GM10266 (cell line): Measurements from ENCODE around the gene CENPX.

ENCODE experiments used
- DNase-seq: peaks from one replicate; pipeline ENCODE4 v3.0.0; 2012; ENCODE audit errors: extremely low spot score
- TF ChIP-seq, protein P1 (sequence below): IDR thresholded peaks from 2 replicates; pipeline ENCODE4 v1.5.1; 2012; ENCODE audit warnings: mild to moderate bottlenecking, low read depth; ENCODE audit not compliant: control insufficient read depth, insufficient read depth; ENCODE audit errors: missing control alignments

Gene CENPX

GRCh38 chr17:82025401-82026107, 2.9 kb upstream of the CENPX start:
- no peak for DNase-seq
- TF ChIP-seq, protein P1, sequence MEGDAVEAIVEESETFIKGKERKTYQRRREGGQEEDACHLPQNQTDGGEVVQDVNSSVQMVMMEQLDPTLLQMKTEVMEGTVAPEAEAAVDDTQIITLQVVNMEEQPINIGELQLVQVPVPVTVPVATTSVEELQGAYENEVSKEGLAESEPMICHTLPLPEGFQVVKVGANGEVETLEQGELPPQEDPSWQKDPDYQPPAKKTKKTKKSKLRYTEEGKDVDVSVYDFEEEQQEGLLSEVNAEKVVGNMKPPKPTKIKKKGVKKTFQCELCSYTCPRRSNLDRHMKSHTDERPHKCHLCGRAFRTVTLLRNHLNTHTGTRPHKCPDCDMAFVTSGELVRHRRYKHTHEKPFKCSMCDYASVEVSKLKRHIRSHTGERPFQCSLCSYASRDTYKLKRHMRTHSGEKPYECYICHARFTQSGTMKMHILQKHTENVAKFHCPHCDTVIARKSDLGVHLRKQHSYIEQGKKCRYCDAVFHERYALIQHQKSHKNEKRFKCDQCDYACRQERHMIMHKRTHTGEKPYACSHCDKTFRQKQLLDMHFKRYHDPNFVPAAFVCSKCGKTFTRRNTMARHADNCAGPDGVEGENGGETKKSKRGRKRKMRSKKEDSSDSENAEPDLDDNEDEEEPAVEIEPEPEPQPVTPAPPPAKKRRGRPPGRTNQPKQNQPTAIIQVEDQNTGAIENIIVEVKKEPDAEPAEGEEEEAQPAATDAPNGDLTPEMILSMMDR: no peak

GRCh38 chr17:82024859-82025258, 2.2 kb upstream of the CENPX start:
- TF ChIP-seq, protein P1: no peak
- no peak for DNase-seq

DNA sequence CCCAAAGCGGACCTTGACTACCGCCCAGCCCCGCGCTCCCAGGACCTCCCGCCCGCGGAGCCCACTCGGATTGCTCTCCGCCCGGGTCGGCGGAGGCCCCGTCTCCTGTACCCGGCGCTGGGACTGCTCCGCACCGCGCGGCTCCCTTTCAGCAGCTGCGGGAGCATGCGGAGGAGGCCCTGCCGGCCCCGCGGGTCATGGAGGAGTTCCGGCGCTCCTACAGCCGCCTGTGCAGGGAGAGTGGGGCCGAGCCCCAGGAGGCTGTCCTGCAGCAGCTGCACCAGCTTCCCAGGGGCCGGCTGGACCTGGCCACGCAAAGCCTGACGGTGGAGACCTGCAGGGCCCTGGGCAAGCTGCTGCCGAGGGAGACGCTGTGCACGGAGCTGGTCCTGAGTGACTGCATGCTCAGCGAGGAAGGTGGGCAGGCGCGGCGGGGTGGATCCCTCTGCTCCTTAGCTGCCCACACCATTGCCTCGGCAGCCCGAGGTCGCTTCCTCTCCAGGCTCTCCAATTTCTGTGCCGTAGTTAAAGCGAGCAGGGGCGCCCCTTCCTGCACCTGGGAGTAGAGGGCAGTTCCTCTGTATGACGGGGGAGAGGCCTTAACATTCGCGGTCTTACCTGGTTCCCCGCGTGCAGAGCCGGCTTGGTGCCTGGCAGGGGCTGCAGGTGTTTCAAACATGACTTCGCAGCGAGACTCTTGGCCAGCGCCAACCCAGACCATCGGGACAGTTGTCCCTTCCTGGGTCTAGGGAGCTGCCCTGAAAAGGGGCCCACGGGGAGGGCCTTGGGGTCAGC, 966 bp upstream of the CENPX start:
- DNase-seq: peak; percentile 38
- TF ChIP-seq, protein P1: no peak

DNA sequence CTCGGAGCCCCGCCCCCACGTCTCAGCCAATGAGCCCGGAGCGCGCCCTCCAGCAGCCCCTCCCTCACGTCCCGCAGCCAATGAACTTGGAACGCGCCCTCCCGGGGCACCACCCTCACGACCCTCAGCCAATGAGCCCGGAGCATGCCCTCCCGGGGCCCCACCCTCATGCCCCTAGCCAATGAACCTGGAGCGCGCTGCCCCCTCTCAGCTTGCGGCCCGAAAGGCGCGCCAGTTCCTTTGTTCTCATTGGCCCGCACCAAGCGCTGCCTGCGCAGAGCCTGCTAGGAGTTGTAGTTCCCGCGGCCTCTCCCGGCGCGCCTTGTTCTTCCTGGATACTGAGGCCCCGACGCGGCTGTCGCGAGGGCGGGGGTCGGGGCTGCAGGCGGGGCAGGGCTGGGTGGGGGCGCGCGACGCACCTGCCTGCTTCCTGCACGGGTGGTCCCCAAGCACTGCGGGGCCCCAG, 336 bp upstream of the CENPX start, which contains the start of gene LRRC45:
Gene LRRC45, plus strand, starts transcription at position 325 of the 466 bp plus-strand sequence. CDS start 339 bp downstream, outside the sequence.
- TF ChIP-seq, protein P1: no peak

GRCh38 chr17:82021900-82022309, 773 bp downstream of the CENPX start:
- no peak for DNase-seq
- TF ChIP-seq, protein P1: no peak

More for the DNA sequence above, 336 bp upstream of the CENPX start, which contains the start of gene LRRC45:
- DNase-seq: peak; percentile 100

- peak; percentile 71 for DNase-seq
- TF ChIP-seq, protein P1: peak; percentile 78
Observed at GRCh38 chr17:82021107-82021899, 1.4 kb downstream of the CENPX start.
